ENCODE data around the gene RRAS2. TPM values are rescaled to one million over a fixed set of nuclear protein-coding genes. Genes with fewer than 3 reads are reported as not detected.

RRAS2 gene
- total RNA-seq, 1 experiment from 2014 or later = 164 TPM

- ATAC-seq = peak; percentile 28
- ChIA-PET POLR2A (interaction anchor here (0.7 kb wide), 1 partner anchor 154 kb away, joined by 3 read pairs; no protein-coding TSS in a partner anchor), CTCF (interaction anchor here (1.3 to 1.9 kb wide), 2 partner anchors 159 to 196 kb away, joined by 8 to 11 read pairs; no protein-coding TSS in a partner anchor)
- DNase-seq (ENCODE audit: low spot score) = peak; percentile 38
- Mint-ChIP-seq H3K27ac (no peak overlapping the region), H3K36me3 (peaks cover 20% of the 10 kb centered on the region), H3K4me1 (no peaks in the 10 kb centered on the region), H3K27me3 (ENCODE audit: low read depth) (peaks cover 16% of the 10 kb centered on the region), H3K4me3 (no peak overlapping the region), H3K9me3 (peaks cover 22% of the 10 kb centered on the region)
- peak; percentile 70; the same call in 1 of the 2 replicates for TF ChIP-seq FOXP1 (CRISPR knock-in tag; IDR thresholded peaks at IDR 0.05; ENCODE audit: borderline replicate concordance)
- TF ChIP-seq ZBTB21 (CRISPR knock-in tag; IDR thresholded peaks at IDR 0.05; ENCODE audit: borderline replicate concordance) = no peak
- no peak for TF ChIP-seq ESRRA (CRISPR knock-in tag; IDR thresholded peaks at IDR 0.05; ENCODE audit: borderline replicate concordance)
- TF ChIP-seq, protein P1, sequence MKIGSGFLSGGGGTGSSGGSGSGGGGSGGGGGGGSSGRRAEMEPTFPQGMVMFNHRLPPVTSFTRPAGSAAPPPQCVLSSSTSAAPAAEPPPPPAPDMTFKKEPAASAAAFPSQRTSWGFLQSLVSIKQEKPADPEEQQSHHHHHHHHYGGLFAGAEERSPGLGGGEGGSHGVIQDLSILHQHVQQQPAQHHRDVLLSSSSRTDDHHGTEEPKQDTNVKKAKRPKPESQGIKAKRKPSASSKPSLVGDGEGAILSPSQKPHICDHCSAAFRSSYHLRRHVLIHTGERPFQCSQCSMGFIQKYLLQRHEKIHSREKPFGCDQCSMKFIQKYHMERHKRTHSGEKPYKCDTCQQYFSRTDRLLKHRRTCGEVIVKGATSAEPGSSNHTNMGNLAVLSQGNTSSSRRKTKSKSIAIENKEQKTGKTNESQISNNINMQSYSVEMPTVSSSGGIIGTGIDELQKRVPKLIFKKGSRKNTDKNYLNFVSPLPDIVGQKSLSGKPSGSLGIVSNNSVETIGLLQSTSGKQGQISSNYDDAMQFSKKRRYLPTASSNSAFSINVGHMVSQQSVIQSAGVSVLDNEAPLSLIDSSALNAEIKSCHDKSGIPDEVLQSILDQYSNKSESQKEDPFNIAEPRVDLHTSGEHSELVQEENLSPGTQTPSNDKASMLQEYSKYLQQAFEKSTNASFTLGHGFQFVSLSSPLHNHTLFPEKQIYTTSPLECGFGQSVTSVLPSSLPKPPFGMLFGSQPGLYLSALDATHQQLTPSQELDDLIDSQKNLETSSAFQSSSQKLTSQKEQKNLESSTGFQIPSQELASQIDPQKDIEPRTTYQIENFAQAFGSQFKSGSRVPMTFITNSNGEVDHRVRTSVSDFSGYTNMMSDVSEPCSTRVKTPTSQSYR (CRISPR knock-in tag; IDR thresholded peaks at IDR 0.05) = no peak
- peak; percentile 34; the same call in 1 of the 2 replicates for TF ChIP-seq MAX (CRISPR knock-in tag; IDR thresholded peaks at IDR 0.05)
- TF ChIP-seq ZNF396 (CRISPR knock-in tag; IDR thresholded peaks at IDR 0.05; ENCODE audit: borderline replicate concordance) = no peak
- TF ChIP-seq, protein P2, sequence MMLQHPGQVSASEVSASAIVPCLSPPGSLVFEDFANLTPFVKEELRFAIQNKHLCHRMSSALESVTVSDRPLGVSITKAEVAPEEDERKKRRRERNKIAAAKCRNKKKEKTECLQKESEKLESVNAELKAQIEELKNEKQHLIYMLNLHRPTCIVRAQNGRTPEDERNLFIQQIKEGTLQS (CRISPR knock-in tag; conservative IDR thresholded peaks at IDR 0.05) = peak; percentile 57; the same call in 1 of the 2 replicates
- TF ChIP-seq CREM (CRISPR knock-in tag; IDR thresholded peaks at IDR 0.05) = no peak
- TF ChIP-seq, protein P3, sequence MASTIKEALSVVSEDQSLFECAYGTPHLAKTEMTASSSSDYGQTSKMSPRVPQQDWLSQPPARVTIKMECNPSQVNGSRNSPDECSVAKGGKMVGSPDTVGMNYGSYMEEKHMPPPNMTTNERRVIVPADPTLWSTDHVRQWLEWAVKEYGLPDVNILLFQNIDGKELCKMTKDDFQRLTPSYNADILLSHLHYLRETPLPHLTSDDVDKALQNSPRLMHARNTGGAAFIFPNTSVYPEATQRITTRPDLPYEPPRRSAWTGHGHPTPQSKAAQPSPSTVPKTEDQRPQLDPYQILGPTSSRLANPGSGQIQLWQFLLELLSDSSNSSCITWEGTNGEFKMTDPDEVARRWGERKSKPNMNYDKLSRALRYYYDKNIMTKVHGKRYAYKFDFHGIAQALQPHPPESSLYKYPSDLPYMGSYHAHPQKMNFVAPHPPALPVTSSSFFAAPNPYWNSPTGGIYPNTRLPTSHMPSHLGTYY (CRISPR knock-in tag; IDR thresholded peaks at IDR 0.05) = 0 out of 2 replicates have a peak, but pooled peaks have one; percentile 10
- TF ChIP-seq SMAD4 (CRISPR knock-in tag; IDR thresholded peaks at IDR 0.05) = 0 out of 2 replicates have a peak, but pooled peaks have one; percentile 51
- TF ChIP-seq PRRX2 (CRISPR knock-in tag; IDR thresholded peaks at IDR 0.05) = no peak
Observed at GRCh38 chr11:14259186-14259784, 99.7 kb downstream of the RRAS2 start.

DNA sequence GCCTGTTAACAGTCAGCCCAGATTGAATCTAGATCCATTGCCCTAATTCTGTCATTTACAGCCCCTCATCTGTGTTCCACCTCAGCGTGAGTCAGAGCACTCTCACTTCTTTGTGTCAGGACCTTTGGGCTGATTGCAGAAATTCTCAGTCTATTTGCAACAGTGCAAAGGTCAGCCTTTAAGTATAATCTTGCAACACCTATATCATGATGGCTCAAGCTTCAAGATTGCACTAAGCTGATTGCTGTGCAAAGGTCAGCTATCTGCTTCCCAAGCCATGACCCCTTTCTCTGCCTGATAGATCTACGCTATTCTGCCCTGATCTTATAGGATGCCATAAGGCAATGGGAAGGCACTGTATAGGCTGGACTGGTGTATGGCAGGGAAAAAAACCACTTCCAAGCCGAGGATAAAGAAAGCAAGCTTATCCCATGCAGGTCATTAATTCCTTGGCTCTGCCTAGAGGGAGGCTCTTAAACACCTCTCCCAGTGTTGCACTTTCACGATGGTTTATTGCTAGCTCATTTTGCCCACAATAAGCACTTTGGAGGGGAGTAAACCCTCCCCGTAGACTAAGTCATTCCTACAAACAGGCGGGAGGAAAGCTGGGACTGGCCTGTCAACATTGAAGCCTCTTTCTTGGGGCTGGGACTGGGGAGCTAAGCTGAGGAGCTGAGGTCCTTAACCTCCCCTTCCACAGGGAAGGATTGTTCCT, 100.6 kb downstream of the RRAS2 start:
- POLR2A ChIA-PET = interaction anchor here (0.7 kb wide), 1 partner anchor 155 kb away, joined by 3 read pairs; no protein-coding TSS in a partner anchor
- Mint-ChIP-seq H3K27me3 (ENCODE audit: low read depth) (peaks cover 19% of the 10 kb centered on the region), H3K9me3 (peaks cover 14% of the 10 kb centered on the region), H3K4me1 (no peaks in the 10 kb centered on the region), H3K27ac (no peak overlapping the region), H3K4me3 (no peak overlapping the region), H3K36me3 (peaks cover 13% of the 10 kb centered on the region)
- no peak; the same call in 1 of the 2 replicates for ATAC-seq
- no peak for DNase-seq (ENCODE audit: low spot score)
- TF ChIP-seq GABPB1 (CRISPR knock-in tag; IDR thresholded peaks at IDR 0.05) = peak; percentile 87
- TF ChIP-seq PREB (CRISPR knock-in tag; IDR thresholded peaks at IDR 0.05; ENCODE audit: borderline replicate concordance) = no peak
- CTCF ChIA-PET = interaction anchor here (1.3 to 1.9 kb wide), 2 partner anchors 160 to 197 kb away, joined by 8 to 11 read pairs; no protein-coding TSS in a partner anchor

DNA sequence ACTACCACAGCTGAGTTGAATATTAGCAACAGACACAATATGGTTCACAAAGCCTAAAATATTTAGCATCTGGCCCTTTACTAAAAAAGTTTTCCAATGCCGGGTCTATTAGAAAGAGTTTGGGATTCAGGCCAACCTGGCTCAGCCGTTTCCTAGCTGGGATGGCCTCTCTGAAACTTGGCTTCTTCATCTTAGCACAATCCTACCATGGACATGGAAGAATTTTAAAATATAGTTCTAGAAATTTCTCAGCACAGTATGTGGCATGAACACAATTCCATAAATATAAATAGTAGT, 103.8 kb downstream of the RRAS2 start:
- Mint-ChIP-seq H3K27ac (no peak overlapping the region), H3K4me1 (no peaks in the 10 kb centered on the region), H3K9me3 (no peaks in the 10 kb centered on the region), H3K36me3 (no peaks in the 10 kb centered on the region), H3K4me3 (no peak overlapping the region), H3K27me3 (ENCODE audit: low read depth) (peaks cover 8% of the 10 kb centered on the region)
- no peak for ATAC-seq
- DNase-seq (ENCODE audit: low spot score) = no peak
- ChIA-PET CTCF (no interaction called here), POLR2A (no interaction called here)
- TF ChIP-seq ELF4 (CRISPR knock-in tag; IDR thresholded peaks at IDR 0.05; ENCODE audit: low read depth) (no peak), ZNF532 (CRISPR knock-in tag; IDR thresholded peaks at IDR 0.05; ENCODE audit: borderline replicate concordance) (no peak)

Data from WTC11 (cell line).